Mesodermal cell (in vitro differentiated cells): ENCODE results near the gene TTLL13.

ENCODE experiments used
- H3K27ac ChIP-seq: 2 replicates; pipeline ENCODE4 v1.7.0; 2013; ENCODE audit warnings: mild to moderate bottlenecking, low read depth, low read length, moderate library complexity; ENCODE audit not compliant: severe bottlenecking
- H3K36me3 ChIP-seq: 2 replicates; pipeline ENCODE4 v1.7.1; 2013; ENCODE audit warnings: mild to moderate bottlenecking, low read length, moderate library complexity; ENCODE audit not compliant: control insufficient read depth, insufficient read depth
- H3K4me1 ChIP-seq: one replicate; pipeline ENCODE4 v1.7.1; 2013; ENCODE audit warnings: mild to moderate bottlenecking, low read length; ENCODE audit not compliant: insufficient read depth, control insufficient read depth, poor library complexity, severe bottlenecking
- H3K4me3 ChIP-seq: 2 replicates; pipeline ENCODE4 v1.7.0; 2013; ENCODE audit warnings: low read length, control low read depth, mild to moderate bottlenecking; ENCODE audit not compliant: insufficient read depth, poor library complexity, severe bottlenecking; ENCODE audit errors: extremely low read depth
- H3K9me3 ChIP-seq: 2 replicates; pipeline ENCODE4 v1.7.1; 2013; ENCODE audit warnings: mild to moderate bottlenecking, low read length, moderate library complexity; ENCODE audit not compliant: control insufficient read depth
- WGBS, 2 experiments: methylation state at CpG; one replicate each; pipeline ENCODE4 v1.1.5; 2013; ENCODE audit warnings: missing lambda C conversion rate in 2 of 2; ENCODE audit not compliant: insufficient coverage in 2 of 2; 5-methylcytosine and 5-hydroxymethylcytosine counted together

Gene TTLL13

GRCh38 chr15:90207252-90207651, 42.1 kb upstream of the TTLL13 start:
- Histone ChIP-seq H3K36me3 (peaks cover 19% of the 10 kb centered on the region), H3K4me3 (no peak overlapping the region), H3K27ac (no peak overlapping the region), H3K4me1 (peaks cover 15% of the 10 kb centered on the region), H3K9me3 (no peaks in the 10 kb centered on the region)
- 92 to 100% methylated on average over 4 of the region's 6 CpGs for WGBS, 2 experiments

- Histone ChIP-seq H3K4me3 (no peak overlapping the region), H3K36me3 (peaks cover 18% of the 10 kb centered on the region), H3K4me1 (peaks cover 15% of the 10 kb centered on the region), H3K9me3 (no peaks in the 10 kb centered on the region), H3K27ac (no peak overlapping the region)
- WGBS, 2 experiments: 92 to 100% methylated on average over 5 to 6 of the region's 6 CpGs
Measured at GRCh38 chr15:90208356-90208755, 41.0 kb upstream of the TTLL13 start.

- H3K4me1 ChIP-seq: peaks cover 18% of the 10 kb centered on the region
- 92 to 94% methylated on average over 5 to 8 of the region's 9 CpGs for whole genome bisulfite sequencing, 2 experiments
- H3K4me3 ChIP-seq: no peak overlapping the region
- H3K27ac ChIP-seq: no peak overlapping the region
- no peaks in the 10 kb centered on the region for H3K9me3 ChIP-seq
- peaks cover 10% of the 10 kb centered on the region for H3K36me3 ChIP-seq
Measured at GRCh38 chr15:90209591-90209990, 39.8 kb upstream of the TTLL13 start.

GRCh38 chr15:90210593-90210992, 38.8 kb upstream of the TTLL13 start:
- H3K9me3 ChIP-seq: no peaks in the 10 kb centered on the region
- peaks cover 18% of the 10 kb centered on the region for H3K4me1 ChIP-seq
- H3K36me3 ChIP-seq: peaks cover 10% of the 10 kb centered on the region
- no peak overlapping the region for H3K4me3 ChIP-seq
- 89 to 93% methylated on average over 2 to 8 of the region's 8 CpGs for WGBS, 2 experiments
- no peak overlapping the region for H3K27ac ChIP-seq

- peaks cover 18% of the 10 kb centered on the region for H3K4me1 ChIP-seq
- 92 to 95% methylated on average over 8 to 9 of the region's 9 CpGs for WGBS, 2 experiments
- peak overlapping the region; percentile 59 for H3K27ac ChIP-seq
- peaks cover 10% of the 10 kb centered on the region for H3K36me3 ChIP-seq
- no peak overlapping the region for H3K4me3 ChIP-seq
- H3K9me3 ChIP-seq: no peaks in the 10 kb centered on the region
Measured at GRCh38 chr15:90211009-90211408, 38.3 kb upstream of the TTLL13 start.

- peaks cover 18% of the 10 kb centered on the region for H3K4me1 ChIP-seq
- H3K36me3 ChIP-seq: peaks cover 8% of the 10 kb centered on the region
- 69 to 83% methylated on average over 7 to 10 of the region's 13 CpGs for WGBS, 2 experiments
- peak overlapping the region; percentile 59 for H3K27ac ChIP-seq
- H3K4me3 ChIP-seq: no peak overlapping the region
- H3K9me3 ChIP-seq: no peaks in the 10 kb centered on the region
Measured at GRCh38 chr15:90211440-90212143, 37.8 kb upstream of the TTLL13 start.

GRCh38 chr15:90212221-90213098, 36.9 kb upstream of the TTLL13 start:
- no peak overlapping the region for H3K27ac ChIP-seq
- H3K36me3 ChIP-seq: peaks cover 5% of the 10 kb centered on the region
- peaks cover 18% of the 10 kb centered on the region for H3K4me1 ChIP-seq
- H3K4me3 ChIP-seq: no peak overlapping the region
- H3K9me3 ChIP-seq: no peaks in the 10 kb centered on the region
- 96% methylated on average over 11 to 30 of the region's 35 CpGs for WGBS, 2 experiments

GRCh38 chr15:90213122-90213817, 36.1 kb upstream of the TTLL13 start:
- no peak overlapping the region for H3K27ac ChIP-seq
- WGBS, 2 experiments: 89 to 90% methylated on average over 7 to 8 of the region's 12 CpGs
- H3K4me1 ChIP-seq: peaks cover 18% of the 10 kb centered on the region
- peaks cover 4% of the 10 kb centered on the region for H3K36me3 ChIP-seq
- no peaks in the 10 kb centered on the region for H3K9me3 ChIP-seq
- H3K4me3 ChIP-seq: no peak overlapping the region

- 96 to 97% methylated on average over 11 of the region's 11 CpGs for WGBS, 2 experiments
- Histone ChIP-seq H3K4me1 (peaks cover 18% of the 10 kb centered on the region), H3K36me3 (peaks cover 5% of the 10 kb centered on the region), H3K9me3 (no peaks in the 10 kb centered on the region), H3K4me3 (no peak overlapping the region), H3K27ac (no peak overlapping the region)
Measured at GRCh38 chr15:90213818-90214204, 35.5 kb upstream of the TTLL13 start.

GRCh38 chr15:90214553-90215196, 34.7 kb upstream of the TTLL13 start:
- H3K4me3 ChIP-seq: no peak overlapping the region
- H3K9me3 ChIP-seq: no peaks in the 10 kb centered on the region
- H3K27ac ChIP-seq: no peak overlapping the region
- 80 to 95% methylated on average over 1 to 4 of the region's 8 CpGs for WGBS, 2 experiments
- H3K36me3 ChIP-seq: peaks cover 5% of the 10 kb centered on the region
- peaks cover 18% of the 10 kb centered on the region for H3K4me1 ChIP-seq
